Stromal cell of bone marrow (primary cell): ENCODE measurements around the gene SUSD2.
"Not testable (repeated sequence)": the region's sequence is repeated elsewhere in the genome, so short reads cannot be mapped to it uniquely, and the experiment has no call there.

Experiments
- DNase-seq: peaks from one replicate; pipeline ENCODE4 v3.0.0-alpha.2; 2012; ENCODE audit warnings: low read depth

Gene SUSD2

GRCh38 chr22:24188705-24189248, 7.5 kb downstream of the SUSD2 start:
- DNase-seq = no peak

GRCh38 chr22:24189249-24190158, 8.2 kb downstream of the SUSD2 start:
- DNase-seq = peak; percentile 32

GRCh38 chr22:24190159-24190540, 8.9 kb downstream of the SUSD2 start:
- no peak for DNase-seq

GRCh38 chr22:24190596-24191208, 9.4 kb downstream of the SUSD2 start:
- no peak for DNase-seq

GRCh38 chr22:24191381-24191841, 10.1 kb downstream of the SUSD2 start:
- DNase-seq = no peak

- DNase-seq = no peak
These were observed 10.6 kb downstream of the SUSD2 start for GRCh38 chr22:24191893-24192292.

- DNase-seq = no peak
These were observed 17.4 kb downstream of the SUSD2 start for GRCh38 chr22:24198682-24199052.

GRCh38 chr22:24200619-24201212, 19.4 kb downstream of the SUSD2 start:
- DNase-seq = no peak

GRCh38 chr22:24201681-24202614, 20.7 kb downstream of the SUSD2 start:
- DNase-seq = no peak

- not testable (repeated sequence) for DNase-seq
These were observed 22.6 kb downstream of the SUSD2 start for GRCh38 chr22:24203856-24204255.

GRCh38 chr22:24205438-24206195, 24.3 kb downstream of the SUSD2 start:
- no peak for DNase-seq

GRCh38 chr22:24206460-24207263, 25.4 kb downstream of the SUSD2 start:
- not testable (repeated sequence) for DNase-seq

- no peak for DNase-seq
These were observed 26.2 kb downstream of the SUSD2 start for GRCh38 chr22:24207264-24208011.

- DNase-seq = peak; percentile 97
These were observed 26.9 kb downstream of the SUSD2 start for GRCh38 chr22:24208012-24208749.

GRCh38 chr22:24209016-24209415, 27.7 kb downstream of the SUSD2 start:
- no peak for DNase-seq

GRCh38 chr22:24209687-24210086, 28.4 kb downstream of the SUSD2 start:
- no peak for DNase-seq

GRCh38 chr22:24210409-24210808, 29.1 kb downstream of the SUSD2 start:
- not testable (repeated sequence) for DNase-seq

- not testable (repeated sequence) for DNase-seq
These were observed 30.4 kb downstream of the SUSD2 start for GRCh38 chr22:24211716-24212115.
